Sigmoid colon (tissue), 7 donors: ENCODE results near the gene B4GALT2. TPM values are rescaled to one million over a fixed set of nuclear protein-coding genes. Genes with fewer than 3 reads are reported as not detected.

Source experiments
- DNase-seq: peaks from one replicate; pipeline ENCODE4 v3.0.0-alpha.2; 2019
- H3K27ac ChIP-seq, 4 donors: fragments of 200-600 bp; sonication (generic); one replicate each; pipeline ENCODE4 v1.5.1; 2016 to 2019; ENCODE audit warnings: mild to moderate bottlenecking in 1 of 4
- H3K27me3 ChIP-seq, 3 donors: fragments of 200-600 bp; sonication (generic); one replicate each; pipeline ENCODE4 v1.5.1; 2019; ENCODE audit warnings: mild to moderate bottlenecking in 1 of 3
- H3K36me3 ChIP-seq, 4 donors: fragments of 200-600 bp; sonication (generic); one replicate each; pipeline ENCODE4 v1.5.1; 2016 to 2019
- H3K4me1 ChIP-seq, 4 donors: fragments of 200-600 bp; sonication (generic); one replicate each; pipeline ENCODE4 v1.5.1; 2017 to 2019
- H3K4me3 ChIP-seq, 4 donors: fragments of 200-600 bp; sonication (generic); one replicate each; pipeline ENCODE4 v1.5.1; 2017 to 2019; ENCODE audit warnings: mild to moderate bottlenecking in 2 of 4, moderate library complexity in 1 of 4
- H3K9me3 ChIP-seq, 4 donors: fragments of 200-600 bp in 3 of 4; sonication (generic) in 3 of 4; one replicate each; pipeline versions ENCODE4 v1.5.1 to v1.6.1; 2013 to 2019
- CTCF ChIP-seq, 4 experiments: fragments of 450-650 bp in 3 of 4; fragments of 200-600 bp in 1 of 4; IDR thresholded peaks; one replicate each; pipeline ENCODE4 v1.5.1; 2016 to 2019; ENCODE audit warnings: antibody characterized with exemption in 4 of 4, mild to moderate bottlenecking in 3 of 4, moderate library complexity in 2 of 4
- EP300 ChIP-seq, 4 donors: sonication (generic); formaldehyde crosslinking; IDR thresholded peaks; one replicate each; pipeline ENCODE4 v1.6.1; 2017; ENCODE audit warnings: antibody characterized with exemption in 4 of 4
- POLR2A ChIP-seq, 2 donors: fragments of 450-650 bp; IDR thresholded peaks; one replicate each; pipeline ENCODE4 v1.6.1; 2016; ENCODE audit warnings: antibody characterized with exemption in 2 of 2, mild to moderate bottlenecking in 2 of 2, moderate library complexity in 2 of 2
- POLR2AphosphoS5 ChIP-seq, 4 donors: sonication (generic); formaldehyde crosslinking; IDR thresholded peaks; one replicate each; pipeline ENCODE4 v1.6.1; 2017; ENCODE audit warnings: antibody characterized with exemption in 4 of 4
- WGBS, 2 donors: extraction: QIAGEN DNeasy Blood & Tissue Kit; methylation state at CpG; one replicate each; pipeline ENCODE4 v1.1.7; 2013; 5-methylcytosine and 5-hydroxymethylcytosine counted together
- intact Hi-C: fragments of 100-400 bp; cut with DNase I; formaldehyde crosslinking; loops from one replicate; pipeline ENCODE4 v1.15.1; 2023
- polyA plus RNA-seq, 3 donors: library from polyadenylated mRNA; stranded (reverse); fragments of 200-250 nt; gene quantifications; one replicate each; pipeline ENCODE4 v1.2.3, GENCODE V29; 2013
- total RNA-seq, 4 donors: library from RNA; depleted of rRNA; stranded (reverse); fragments of >200 nt; gene quantifications; one replicate each; pipeline ENCODE4 v1.1.0, GENCODE V29; 2016
- donor health status: healthy with polysubstance abuse.
- donor health status: Bipolar disorder and iron deficiency.
- donor health status: healthy.

Gene B4GALT2
- total and polyA plus RNA-seq, 7 donors = 14.8 to 55.9 (median 32.0) TPM

GRCh38 chr1:43993206-43993914, 14.3 kb downstream of the B4GALT2 start:
- no peak overlapping the region for H3K4me3 ChIP-seq
- intact Hi-C loops = loop anchor here (5.0 to 10.0 kb wide), 2 partner anchors 46 to 221 kb away; partner anchors contain the start of genes DMAP1 and IPO13
- no peak overlapping the region for H3K27ac ChIP-seq
- TF ChIP-seq EP300 (IDR thresholded peaks at IDR 0.05) = no peak
- TF ChIP-seq POLR2A (IDR thresholded peaks at IDR 0.05) = no peak
- no peak for TF ChIP-seq POLR2AphosphoS5 (IDR thresholded peaks at IDR 0.05)
- no peak for TF ChIP-seq CTCF (IDR thresholded peaks at IDR 0.05)
- no peaks in the 10 kb centered on the region for H3K9me3 ChIP-seq
- WGBS, 2 donors = 89 to 96% methylated on average over 9 of the region's 9 CpGs
- H3K36me3 ChIP-seq = peaks cover 0 to 2% (median 0%) of the 10 kb centered on the region in 4 donors
- no peaks in the 10 kb centered on the region for H3K27me3 ChIP-seq
- DNase-seq = no peak
- peaks cover 0 to 18% (median 14%) of the 10 kb centered on the region in 4 donors for H3K4me1 ChIP-seq

- Histone ChIP-seq H3K36me3 (peaks cover 0 to 7% (median 0%) of the 10 kb centered on the region in 4 donors), H3K9me3 (no peaks in the 10 kb centered on the region), H3K27me3 (no peaks in the 10 kb centered on the region), H3K4me3 (no peak overlapping the region), H3K27ac (no peak overlapping the region), H3K4me1 (peaks cover 0 to 18% (median 14%) of the 10 kb centered on the region in 4 donors)
- intact Hi-C loops = loop anchor here (5.0 to 10.0 kb wide), 2 partner anchors 47 to 221 kb away; partner anchors contain the start of genes DMAP1 and IPO13
- no peak for DNase-seq
- TF ChIP-seq POLR2A (IDR thresholded peaks at IDR 0.05) = no peak
- no peak for TF ChIP-seq CTCF (IDR thresholded peaks at IDR 0.05)
- TF ChIP-seq POLR2AphosphoS5 (IDR thresholded peaks at IDR 0.05) = no peak
- no peak for TF ChIP-seq EP300 (IDR thresholded peaks at IDR 0.05)
- 74 to 81% methylated on average over 7 of the region's 7 CpGs for WGBS, 2 donors
These were observed 15.1 kb downstream of the B4GALT2 start for GRCh38 chr1:43994071-43994470.

- Histone ChIP-seq H3K27ac (no peak overlapping the region), H3K27me3 (no peaks in the 10 kb centered on the region), H3K4me1 (peaks cover 0 to 18% (median 14%) of the 10 kb centered on the region in 4 donors), H3K9me3 (no peaks in the 10 kb centered on the region), H3K4me3 (no peak overlapping the region), H3K36me3 (peaks cover 0 to 12% (median under 1%) of the 10 kb centered on the region in 4 donors)
- WGBS, 2 donors = 79 to 80% methylated on average over 15 of the region's 15 CpGs
- no peak for DNase-seq
- intact Hi-C loops = loop anchor here (5.0 to 10.0 kb wide), 2 partner anchors 48 to 220 kb away; partner anchors contain the start of genes DMAP1 and IPO13
- TF ChIP-seq EP300 (IDR thresholded peaks at IDR 0.05) (no peak), POLR2A (IDR thresholded peaks at IDR 0.05) (no peak), CTCF (IDR thresholded peaks at IDR 0.05) (no peak), POLR2AphosphoS5 (IDR thresholded peaks at IDR 0.05) (no peak)
These were observed 16.1 kb downstream of the B4GALT2 start for GRCh38 chr1:43994794-43995790.

- no peak for DNase-seq
- H3K27ac ChIP-seq = no peak overlapping the region
- no peaks in the 10 kb centered on the region for H3K9me3 ChIP-seq
- no peak overlapping the region for H3K4me3 ChIP-seq
- peaks cover 4 to 23% (median 8%) of the 10 kb centered on the region in 4 donors for H3K36me3 ChIP-seq
- intact Hi-C loops = loop anchor here (10.0 kb wide), 1 partner anchor 219 kb away; the partner anchor contains the start of gene DMAP1
- H3K27me3 ChIP-seq = no peaks in the 10 kb centered on the region
- WGBS, 2 donors = 88% methylated on average over 21 of the region's 21 CpGs
- peaks cover 0 to 10% (median 6%) of the 10 kb centered on the region in 4 donors for H3K4me1 ChIP-seq
- no peak for TF ChIP-seq CTCF (IDR thresholded peaks at IDR 0.05)
- no peak for TF ChIP-seq POLR2A (IDR thresholded peaks at IDR 0.05)
- TF ChIP-seq EP300 (IDR thresholded peaks at IDR 0.05) = no peak
- TF ChIP-seq POLR2AphosphoS5 (IDR thresholded peaks at IDR 0.05) = no peak
These were observed 17.1 kb downstream of the B4GALT2 start for GRCh38 chr1:43995984-43996732.
